Measurements from ENCODE around the gene TLCD3B.
A peak's percentile ranks its signal among the peaks of the same experiment; 100 is the strongest.

The TLCD3B gene

GRCh38 chr16:30066761-30067583, 35.9 kb upstream of the TLCD3B start:
- no peaks in the 10 kb centered on the region for H3K27me3 ChIP-seq (ENCODE audit: insufficient read depth, poor library complexity, severe bottlenecking)
- TF ChIP-seq POLR2AphosphoS5 (IDR thresholded peaks at IDR 0.05; ENCODE audit: low read depth) (no peak; the same call in 1 of the 2 replicates), CTCF (IDR thresholded peaks at IDR 0.05; ENCODE audit: insufficient read depth, low read length) (no peak), REST (IDR thresholded peaks at IDR 0.05; ENCODE audit: insufficient replicate concordance, low read depth) (no peak), GABPA (IDR thresholded peaks at IDR 0.05; ENCODE audit: low read depth) (no peak), SPI1 (IDR thresholded peaks at IDR 0.05; ENCODE audit: borderline replicate concordance, low read depth) (no peak)
- H3K27ac ChIP-seq (replicated peaks) = peak overlapping the region; percentile 94
- peak overlapping the region; percentile 98 for H3K4me3 ChIP-seq (replicated peaks; ENCODE audit: insufficient read depth, low read length)
- peak in 1 of 2 experiments; percentile 71 for DNase-seq (ENCODE audit: low read depth in 1 of 2, low spot score in 1 of 2)

GRCh38 chr16:30065943-30066760, 35.1 kb upstream of the TLCD3B start:
- peak; percentile 54 to 90 for DNase-seq (ENCODE audit: low read depth in 1 of 2, low spot score in 1 of 2)
- Histone ChIP-seq H3K27ac (replicated peaks) (peak overlapping the region; percentile 94), H3K4me3 (replicated peaks; ENCODE audit: insufficient read depth, low read length) (peak overlapping the region; percentile 98), H3K27me3 (ENCODE audit: insufficient read depth, poor library complexity, severe bottlenecking) (no peaks in the 10 kb centered on the region)
- no peak for TF ChIP-seq GABPA (IDR thresholded peaks at IDR 0.05; ENCODE audit: low read depth)
- no peak for TF ChIP-seq CTCF (IDR thresholded peaks at IDR 0.05; ENCODE audit: insufficient read depth, low read length)
- TF ChIP-seq REST (IDR thresholded peaks at IDR 0.05; ENCODE audit: insufficient replicate concordance, low read depth) = no peak
- no peak for TF ChIP-seq POLR2AphosphoS5 (IDR thresholded peaks at IDR 0.05; ENCODE audit: low read depth)
- TF ChIP-seq SPI1 (IDR thresholded peaks at IDR 0.05; ENCODE audit: borderline replicate concordance, low read depth) = no peak

- peak within 1 kb of the TSS; percentile 94 for H3K27ac ChIP-seq (replicated peaks)
- TF ChIP-seq CTCF (IDR thresholded peaks at IDR 0.05; ENCODE audit: insufficient read depth, low read length) = no peak
- TF ChIP-seq POLR2AphosphoS5 (IDR thresholded peaks at IDR 0.05; ENCODE audit: low read depth) = peak; percentile 90; the same call in 1 of the 2 replicates
- TF ChIP-seq REST (IDR thresholded peaks at IDR 0.05; ENCODE audit: insufficient replicate concordance, low read depth) = peak; percentile 70
- TF ChIP-seq GABPA (IDR thresholded peaks at IDR 0.05; ENCODE audit: low read depth) = peak; percentile 68; the same call in 1 of the 2 replicates
- TF ChIP-seq SPI1 (IDR thresholded peaks at IDR 0.05; ENCODE audit: borderline replicate concordance, low read depth) = peak; percentile 92
- peak; percentile 93 to 99 for DNase-seq (ENCODE audit: low read depth in 1 of 2, low spot score in 1 of 2)
Observed at GRCh38 chr16:30065102-30065942, 34.3 kb upstream of the TLCD3B start, which contains the start of gene ALDOA. ALDOA (plus strand) TSS chr16:30065760; CDS start chr16:30066898, 1,138 bp downstream.

More at GRCh38 chr16:30065102-30065942, 34.3 kb upstream of the TLCD3B start, which contains the start of gene ALDOA:
- H3K4me3 ChIP-seq (replicated peaks; ENCODE audit: insufficient read depth, low read length) = peak within 1 kb of the TSS; percentile 98
- H3K27me3 ChIP-seq (ENCODE audit: insufficient read depth, poor library complexity, severe bottlenecking) = no peaks in the 10 kb centered on the region

Data from HL-60 (cell line).